Dermis microvascular lymphatic vessel endothelial cell (primary cell): Measurements from ENCODE around the gene COL4A4. TPM values are rescaled to one million over a fixed set of nuclear protein-coding genes. Genes with fewer than 3 reads are reported as not detected.
A peak's percentile ranks its signal among the peaks of the same experiment; 100 is the strongest.

ENCODE experiments used
- DNase-seq, 2 donors: peaks; one replicate each; pipeline versions ENCODE4 v3.0.0 to v3.0.0-alpha.2; 2010; ENCODE audit warnings: low read depth in 2 of 2
- total RNA-seq: library from RNA; depleted of rRNA; stranded (reverse); fragments of >200 nt; gene quantifications from 2 replicates; pipeline ENCODE4 v1.2.1, GENCODE V29; 2014

The COL4A4 gene
- total RNA-seq, 1 donor from 2014 or later: not detected

DNA sequence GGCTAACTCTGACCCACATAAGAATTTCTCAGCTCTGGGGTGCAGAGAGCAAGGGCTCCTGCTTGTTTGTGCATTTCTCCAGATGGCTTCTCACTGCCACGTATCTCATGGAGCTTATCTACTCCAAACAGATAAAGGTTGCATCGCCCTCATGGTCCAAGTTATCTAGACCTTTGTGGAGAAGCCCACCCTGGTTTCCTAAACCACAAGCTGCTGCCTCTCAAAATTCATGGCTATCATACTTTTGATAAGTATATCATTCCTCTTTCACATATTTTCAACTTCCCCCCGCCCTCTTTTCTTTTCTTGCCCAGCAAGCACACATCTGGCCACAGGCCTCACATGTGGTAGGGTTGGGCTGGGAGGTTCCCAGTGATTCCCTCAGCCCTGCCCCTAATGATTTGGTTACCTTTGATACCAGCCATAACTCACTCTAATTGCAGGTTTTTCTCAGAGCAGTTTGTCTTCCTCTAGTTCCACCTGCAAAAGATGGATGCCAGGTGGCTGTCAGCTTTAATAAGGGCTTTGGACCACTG lies 182.1 kb downstream of the COL4A4 start:
- no peak for DNase-seq

DNA sequence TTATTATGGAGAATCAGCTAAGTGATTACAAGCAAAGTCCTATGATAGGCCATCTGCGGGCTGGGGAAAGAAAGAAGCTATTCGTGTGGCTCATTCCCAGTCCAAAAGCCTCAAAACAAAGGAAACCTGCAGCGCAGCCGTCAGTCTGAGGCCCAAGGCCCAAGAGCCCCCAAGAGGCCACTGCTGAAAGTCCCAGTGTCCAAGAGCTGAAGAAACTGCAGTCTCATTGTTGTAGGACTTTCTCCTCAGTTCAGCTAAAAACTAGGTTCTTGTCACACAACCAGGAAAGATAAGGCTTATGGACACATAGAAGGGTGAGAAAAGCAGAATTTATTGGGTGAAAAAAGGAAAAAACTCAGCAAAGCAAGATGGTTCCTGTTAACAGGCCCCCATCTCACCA lies 185.0 kb downstream of the COL4A4 start:
- DNase-seq: no peak

DNA sequence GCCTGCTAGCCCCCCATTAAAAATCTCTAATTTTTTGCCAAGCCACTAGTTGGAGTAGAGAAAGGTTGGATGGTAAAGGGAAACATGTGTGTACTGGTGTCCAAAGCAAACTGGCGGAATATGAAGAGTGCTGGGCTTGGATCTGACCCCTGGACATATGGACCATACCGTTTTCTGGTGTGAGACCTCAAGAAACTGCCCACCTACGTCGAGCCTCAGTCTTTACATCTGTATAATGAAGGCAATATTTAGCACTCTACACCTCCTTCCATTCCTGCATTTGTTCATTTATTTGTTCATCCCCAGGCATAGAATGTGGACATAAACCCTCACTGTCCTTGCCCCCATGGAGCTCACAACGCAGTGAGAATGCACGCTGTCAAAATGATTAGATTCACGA lies 185.7 kb downstream of the COL4A4 start:
- no peak for DNase-seq

DNA sequence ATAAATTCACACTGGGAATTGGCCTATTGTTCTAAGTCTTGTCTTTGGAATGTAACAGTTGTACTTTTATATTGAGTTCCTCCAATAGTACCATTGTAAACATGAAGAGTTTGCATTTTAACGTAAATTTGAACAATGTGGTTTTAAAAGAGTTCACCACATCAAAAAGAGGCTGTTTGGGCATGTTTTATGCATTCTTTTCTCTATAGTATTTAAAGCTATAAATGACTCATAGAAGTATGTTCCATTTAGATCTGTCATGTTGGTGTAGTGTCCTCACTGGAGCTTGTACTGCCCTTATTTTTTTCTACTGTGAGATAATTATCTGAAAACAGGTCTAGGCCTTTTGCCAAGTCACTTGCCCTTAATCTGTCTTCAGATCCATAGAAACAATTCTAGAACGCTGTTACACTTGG lies 186.2 kb downstream of the COL4A4 start:
- DNase-seq: peak in 1 of 2 donors; percentile 35

DNA sequence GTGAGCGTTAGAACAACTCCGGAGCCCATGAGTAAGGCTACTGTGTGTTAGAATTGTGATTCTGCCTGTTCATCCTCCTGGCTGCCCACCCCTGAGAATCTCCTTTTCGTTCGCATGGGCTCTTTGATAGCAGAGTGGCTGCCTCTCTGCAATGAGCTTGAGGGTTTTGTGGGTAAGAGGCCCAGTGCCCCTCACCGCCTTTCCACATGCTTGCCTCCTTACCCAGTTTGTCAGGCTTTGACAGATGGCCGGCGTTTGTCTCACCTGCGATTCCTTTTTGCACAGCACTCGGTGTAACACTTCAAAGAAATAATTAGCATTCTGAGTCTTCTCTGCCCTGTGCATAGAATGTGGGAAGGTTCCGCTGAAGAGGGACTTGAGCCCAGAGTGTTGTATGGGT lies 190.2 kb downstream of the COL4A4 start:
- no peak for DNase-seq

GRCh38 chr2:226971770-226972169 lies 192.2 kb downstream of the COL4A4 start:
- DNase-seq: no peak

DNA sequence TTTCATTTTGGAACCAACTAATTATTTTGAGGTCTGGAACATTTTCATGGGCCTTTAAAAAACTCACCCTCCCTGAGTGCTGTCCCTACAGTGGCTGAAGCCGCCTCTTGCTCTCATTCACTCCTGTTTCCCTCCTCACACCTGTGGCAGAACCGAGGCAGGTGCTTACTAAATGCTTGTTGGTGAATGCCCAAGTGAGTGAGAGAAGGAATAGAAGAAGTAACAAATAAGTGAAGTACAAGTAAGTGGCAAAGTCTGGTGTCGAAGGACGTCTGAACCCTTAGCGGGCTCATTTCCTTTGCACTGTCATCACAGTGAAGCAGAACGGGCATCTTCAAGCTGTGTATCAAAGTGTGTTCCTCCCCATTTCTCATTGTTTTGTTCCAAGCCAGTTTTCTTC lies 192.9 kb downstream of the COL4A4 start:
- no peak for DNase-seq

GRCh38 chr2:226970362-226970761 lies 193.6 kb downstream of the COL4A4 start:
- DNase-seq: no peak

DNA sequence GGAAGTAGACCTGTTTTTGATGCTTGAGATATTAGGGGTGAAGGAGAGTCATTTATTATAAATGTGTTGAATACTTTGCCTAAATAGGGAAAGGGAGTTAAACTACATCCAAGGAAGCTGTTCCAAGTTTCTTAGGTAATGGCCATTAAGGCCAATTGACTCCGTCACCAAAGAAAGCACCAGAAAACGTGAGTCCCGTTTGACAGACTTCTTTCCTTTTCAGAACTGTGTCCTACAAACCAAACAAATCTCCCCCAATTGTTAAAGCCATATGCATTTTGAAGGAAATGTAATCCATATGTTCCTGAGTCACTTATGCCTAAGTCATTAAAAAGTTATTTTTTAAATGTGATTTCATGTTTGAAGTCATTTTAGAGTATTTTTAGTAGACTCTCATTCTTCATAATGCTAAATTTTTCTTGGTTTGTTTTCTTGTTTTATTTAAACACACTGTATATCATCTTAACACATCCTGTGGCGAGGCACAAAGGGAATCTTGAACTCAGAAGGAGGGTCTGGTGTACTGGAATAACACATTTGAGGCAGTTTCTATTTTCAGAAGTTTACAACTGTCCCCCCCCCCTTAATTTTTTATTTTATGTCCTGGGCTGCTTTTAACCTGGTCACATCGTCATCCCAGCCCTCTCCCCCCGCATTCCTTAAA lies 194.5 kb downstream of the COL4A4 start:
- DNase-seq: no peak

DNA sequence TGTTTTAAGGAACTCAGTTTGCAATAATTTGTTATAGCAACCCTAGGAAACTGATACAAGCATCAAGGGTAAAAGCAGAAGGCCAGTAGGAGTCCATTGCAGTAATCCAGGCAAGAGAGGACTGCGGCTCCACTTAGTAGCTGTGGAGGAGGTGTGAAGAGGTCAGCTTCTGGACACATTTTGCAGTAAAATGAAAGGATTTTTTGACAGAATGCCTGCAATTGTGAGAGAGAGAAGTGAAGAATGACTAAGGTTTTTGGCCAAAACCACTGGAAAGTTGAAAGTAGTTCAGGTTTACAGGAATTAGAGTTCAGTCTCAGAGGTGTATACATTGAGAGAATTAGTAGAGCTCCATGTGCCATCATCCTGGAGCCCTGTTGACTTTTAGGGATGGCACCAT lies 198.6 kb downstream of the COL4A4 start:
- no peak for DNase-seq

- no peak for DNase-seq
Observed at GRCh38 chr2:226963528-226963927, 200.5 kb downstream of the COL4A4 start.

- DNase-seq: no peak
Observed at GRCh38 chr2:226962176-226962773, 201.7 kb downstream of the COL4A4 start.

GRCh38 chr2:226959418-226959817 lies 204.6 kb downstream of the COL4A4 start:
- DNase-seq: no peak

DNA sequence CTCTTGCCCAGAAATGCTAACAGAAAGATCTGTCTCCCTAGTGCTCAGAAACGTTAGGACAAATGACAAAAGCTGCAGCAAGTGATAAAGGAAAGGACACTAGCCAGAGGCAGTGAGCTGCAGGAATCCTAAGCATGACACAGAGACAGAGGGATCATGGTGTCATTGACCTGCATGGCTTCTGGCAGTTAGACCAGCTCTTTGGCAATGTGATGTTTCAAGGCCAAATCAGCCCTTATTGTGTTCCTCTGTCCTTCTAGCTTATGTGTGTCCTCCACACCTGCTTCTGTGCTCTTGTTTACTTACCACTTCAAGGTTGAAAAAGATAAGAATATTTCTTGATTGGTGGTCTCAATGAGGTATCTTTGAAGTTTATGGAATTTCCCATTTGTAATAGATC lies 207.3 kb downstream of the COL4A4 start:
- no peak for DNase-seq

DNA sequence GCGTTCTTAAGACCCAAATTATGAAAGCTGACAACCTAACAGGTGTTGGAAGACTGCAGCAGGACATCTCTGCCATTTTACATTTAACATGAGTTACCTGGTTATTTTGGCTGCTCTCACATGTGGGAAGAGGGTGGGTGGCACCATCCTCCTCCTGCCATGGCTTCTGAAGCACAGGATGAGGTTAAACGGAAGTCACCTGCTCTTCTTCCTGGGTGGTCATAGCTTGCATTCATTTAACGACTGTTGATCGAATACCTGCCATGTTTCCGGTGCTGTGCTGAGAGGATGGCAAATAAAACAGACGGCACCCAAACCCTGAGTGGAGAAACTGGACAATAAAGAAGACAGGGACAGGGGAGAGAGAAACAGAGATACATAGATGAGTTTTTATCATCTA lies 210.2 kb downstream of the COL4A4 start:
- DNase-seq: no peak

- no peak for DNase-seq
Observed at GRCh38 chr2:226953206-226953605, 210.8 kb downstream of the COL4A4 start.

Other genes with a start within 250 kb of the COL4A4 start
- not detected in 2 replicates for gene COL4A3, start 419 bp upstream of the COL4A4 start, total RNA-seq
- gene MFF, start 161.0 kb upstream of the COL4A4 start, total RNA-seq: 35.4 and 45.5 TPM in 2 replicates
- not detected in 2 replicates for gene TM4SF20, start 215.1 kb upstream of the COL4A4 start, total RNA-seq
- gene SCYGR1, start 223.7 kb upstream of the COL4A4 start, total RNA-seq: not detected in 2 replicates